AG09309 (cell line): ENCODE data around the gene SLC26A1.

Experiments
- DNase-seq: peaks from one replicate; pipeline ENCODE4 v3.0.0-alpha.2; 2010; ENCODE audit warnings: low read depth
- H3K4me3 ChIP-seq: 2 replicates; pipeline ENCODE4 v1.5.1; 2011; ENCODE audit warnings: mild to moderate bottlenecking, low read depth, low read length, moderate library complexity; ENCODE audit not compliant: control insufficient read depth
- TF ChIP-seq, protein P1 (sequence below): IDR thresholded peaks from 2 replicates; pipeline ENCODE4 v1.5.1; 2011; ENCODE audit warnings: mild to moderate bottlenecking, low read depth, low read length, inconsistent platforms; ENCODE audit not compliant: insufficient read depth, control insufficient read depth; ENCODE audit errors: missing control alignments

Gene SLC26A1

DNA sequence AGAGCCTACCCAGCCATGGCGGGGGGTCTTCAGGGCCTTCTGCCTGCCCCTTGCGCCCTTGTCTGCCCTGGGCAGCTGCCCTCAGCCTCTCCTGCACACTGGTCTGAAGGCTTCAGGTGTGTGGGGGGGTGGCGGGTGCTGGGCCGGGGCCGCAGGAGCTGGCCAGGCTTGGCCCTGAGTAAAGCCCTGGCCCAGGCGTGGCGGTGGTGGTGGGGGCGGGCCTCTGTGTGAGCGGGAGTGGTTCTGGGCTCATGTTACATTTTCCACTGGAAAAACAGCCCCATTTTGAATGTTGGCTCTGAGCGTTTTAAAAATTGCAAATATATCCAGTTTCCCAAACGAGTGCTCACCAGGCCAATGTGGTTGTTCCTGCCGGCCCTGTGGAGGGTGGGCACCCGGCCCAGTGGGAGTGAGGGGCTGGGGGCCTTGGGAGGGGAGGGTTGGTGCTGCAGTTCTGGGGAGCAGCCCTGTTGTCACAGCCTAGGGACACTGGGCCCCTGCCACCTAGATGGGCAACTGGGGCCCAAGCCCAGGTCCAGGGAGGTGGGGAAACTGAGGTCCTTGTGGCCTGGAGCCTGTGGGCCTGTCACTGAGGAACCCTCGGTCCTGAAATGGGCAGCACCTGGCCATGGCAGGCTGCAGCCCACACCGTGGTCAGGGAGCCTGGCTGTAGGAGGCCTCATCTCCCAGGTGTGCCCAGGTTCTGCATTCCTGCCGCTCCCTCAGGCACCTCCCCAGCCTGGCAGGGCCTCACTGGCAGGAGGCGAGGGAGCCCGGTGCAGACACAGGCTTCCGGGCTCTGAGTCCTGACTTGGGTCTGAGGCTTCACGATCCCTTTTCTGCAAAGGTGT lies 46.5 kb upstream of the SLC26A1 start:
- TF ChIP-seq, protein P1, sequence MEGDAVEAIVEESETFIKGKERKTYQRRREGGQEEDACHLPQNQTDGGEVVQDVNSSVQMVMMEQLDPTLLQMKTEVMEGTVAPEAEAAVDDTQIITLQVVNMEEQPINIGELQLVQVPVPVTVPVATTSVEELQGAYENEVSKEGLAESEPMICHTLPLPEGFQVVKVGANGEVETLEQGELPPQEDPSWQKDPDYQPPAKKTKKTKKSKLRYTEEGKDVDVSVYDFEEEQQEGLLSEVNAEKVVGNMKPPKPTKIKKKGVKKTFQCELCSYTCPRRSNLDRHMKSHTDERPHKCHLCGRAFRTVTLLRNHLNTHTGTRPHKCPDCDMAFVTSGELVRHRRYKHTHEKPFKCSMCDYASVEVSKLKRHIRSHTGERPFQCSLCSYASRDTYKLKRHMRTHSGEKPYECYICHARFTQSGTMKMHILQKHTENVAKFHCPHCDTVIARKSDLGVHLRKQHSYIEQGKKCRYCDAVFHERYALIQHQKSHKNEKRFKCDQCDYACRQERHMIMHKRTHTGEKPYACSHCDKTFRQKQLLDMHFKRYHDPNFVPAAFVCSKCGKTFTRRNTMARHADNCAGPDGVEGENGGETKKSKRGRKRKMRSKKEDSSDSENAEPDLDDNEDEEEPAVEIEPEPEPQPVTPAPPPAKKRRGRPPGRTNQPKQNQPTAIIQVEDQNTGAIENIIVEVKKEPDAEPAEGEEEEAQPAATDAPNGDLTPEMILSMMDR, result no peak
- DNase-seq, result no peak
- H3K4me3 ChIP-seq, result no peak overlapping the region

- no peak for DNase-seq
- no peak overlapping the region for H3K4me3 ChIP-seq
- TF ChIP-seq, protein P1, result no peak
Observed at GRCh38 chr4:1038948-1039492, 45.8 kb upstream of the SLC26A1 start.

GRCh38 chr4:1036976-1037810 lies 44.0 kb upstream of the SLC26A1 start:
- TF ChIP-seq, protein P1, result no peak
- DNase-seq, result no peak
- no peak overlapping the region for H3K4me3 ChIP-seq

- DNase-seq, result no peak
- no peak overlapping the region for H3K4me3 ChIP-seq
- TF ChIP-seq, protein P1, result no peak
Observed at GRCh38 chr4:1036095-1036494, 42.9 kb upstream of the SLC26A1 start.

DNA sequence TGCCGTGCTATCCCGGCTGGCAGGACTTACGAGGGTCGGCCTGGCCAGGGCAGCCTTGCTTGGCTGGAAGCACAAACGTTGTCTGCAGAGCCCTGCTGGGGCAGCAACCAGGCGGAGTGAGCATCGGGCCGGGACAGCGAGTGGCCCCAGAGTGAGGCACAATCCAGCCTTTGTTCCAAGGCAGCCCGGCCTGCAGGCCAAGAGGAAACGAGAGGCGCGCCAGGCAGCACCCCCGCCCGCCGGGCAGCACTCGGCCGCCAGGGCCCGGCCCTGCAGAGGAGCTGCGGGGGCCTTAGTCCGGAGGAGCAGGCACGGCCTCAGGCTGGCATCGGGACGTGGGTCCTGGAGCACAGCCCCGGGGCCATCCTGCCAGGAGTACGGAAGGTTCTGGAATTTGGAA lies 42.3 kb upstream of the SLC26A1 start:
- no peak overlapping the region for H3K4me3 ChIP-seq
- TF ChIP-seq, protein P1, result no peak
- no peak for DNase-seq

GRCh38 chr4:1033840-1034551 lies 40.8 kb upstream of the SLC26A1 start:
- no peak for DNase-seq
- peak overlapping the region; percentile 3 for H3K4me3 ChIP-seq

More at GRCh38 chr4:1033840-1034551, 40.8 kb upstream of the SLC26A1 start:
- TF ChIP-seq, protein P1, result no peak
